HCT116 (cell line): ENCODE data around the gene NDUFA11. TPM values are rescaled to one million over a fixed set of nuclear protein-coding genes. Genes with fewer than 3 reads are reported as not detected.

Experiments
- ATAC-seq: fragments of 200-7000 bp; cut with Tn5 transposase; 2 replicates; pipeline ENCODE4 v1.9.1; 2020; ENCODE audit warnings: mild to moderate bottlenecking, moderate library complexity
- BruUV-seq: library from RNA; stranded (reverse); fragments of 400-500 nt; replicated peaks from 2 replicates; lab custom pipeline; 2021; lab: Mats Ljungman, UMichigan
- CTCF ChIA-PET: fragments of 300-600 bp; sonication (Branson Sonifier 250); formaldehyde crosslinking; loops from one replicate; lab custom pipeline; 2021; ENCODE audit warnings: antibody characterized with exemption; lab: Charles Lee
- POLR2A ChIA-PET: fragments of 300-600, 350-600 bp; sonication (Branson Sonifier 250); formaldehyde crosslinking; loops from one replicate; lab custom pipeline; 2021; ENCODE audit warnings: antibody characterized with exemption; lab: Charles Lee
- RAD21 ChIA-PET, 2 experiments: fragments of 300-600 bp; sonication (Branson Sonifier 250); formaldehyde crosslinking; loops; one replicate each; lab custom pipeline; 2023; ENCODE audit warnings: low total read pairs in 2 of 2; ENCODE audit not compliant: uncharacterized antibody in 2 of 2, unreplicated experiment in 2 of 2, low non-redundant PET in 1 of 2; lab: Charles Lee
- DNase-seq: peaks from one replicate; pipeline ENCODE4 v3.0.0-alpha.2; 2010; ENCODE audit warnings: low read depth, low spot score
- H2AFZ ChIP-seq: fragments of 200-600 bp; shearing (Covaris generic), sonication (generic); 2 replicates; pipeline ENCODE4 v1.6.1; 2017; ENCODE audit warnings: low read depth, mixed run types, mixed read lengths, antibody characterized with exemption, low read length; ENCODE audit not compliant: poor library complexity, severe bottlenecking
- H3K27ac ChIP-seq: 2 replicates; pipeline ENCODE4 v1.5.1; 2012; ENCODE audit warnings: low read depth, low read length
- H3K27me3 ChIP-seq: fragments of 200-600 bp; sonication (generic); 2 replicates; pipeline ENCODE4 v1.6.1; 2016; ENCODE audit warnings: mixed run types, low read length, mixed read lengths; ENCODE audit not compliant: insufficient read depth
- H3K36me3 ChIP-seq, 2 experiments: fragments of 200-500 bp in 1 of 2; fragments of 200-600 bp in 1 of 2; sonication (Bioruptor generic) in 1 of 2; sonication (generic) in 1 of 2; 2 replicates each; pipeline versions ENCODE4 v1.5.1 to v1.6.1; 2014 to 2016; ENCODE audit warnings: low read length in 2 of 2, inconsistent platforms in 1 of 2, mixed read lengths in 1 of 2, mixed run types in 1 of 2; ENCODE audit not compliant: insufficient read depth in 2 of 2, control insufficient read depth in 1 of 2
- H3K4me1 ChIP-seq, 2 experiments: fragments of 200-600 bp in 1 of 2; sonication (generic) in 1 of 2; 2 replicates each; pipeline versions ENCODE4 v1.5.1 to v1.6.1; 2012 to 2017; ENCODE audit warnings: low read length in 2 of 2, inconsistent platforms in 1 of 2, mild to moderate bottlenecking in 1 of 2, mixed read lengths in 1 of 2, mixed run types in 1 of 2, moderate library complexity in 1 of 2; ENCODE audit not compliant: insufficient read depth in 2 of 2, control insufficient read depth in 1 of 2
- H3K4me2 ChIP-seq: fragments of 200-600 bp; sonication (generic); 2 replicates; pipeline ENCODE4 v1.6.1; 2017; ENCODE audit warnings: mixed run types, low read length, mixed read lengths
- H3K4me3 ChIP-seq, 2 experiments: fragments of 200-600 bp in 1 of 2; sonication (generic) in 1 of 2; replicated peaks in 1 of 2; 2 replicates each; pipeline ENCODE4 v1.5.1; 2011 to 2016; ENCODE audit warnings: low read length in 2 of 2, control low read depth in 1 of 2, low read depth in 1 of 2, mild to moderate bottlenecking in 1 of 2, mixed read lengths in 1 of 2, mixed run types in 1 of 2
- H3K79me2 ChIP-seq: fragments of 200-600 bp; sonication (generic); 2 replicates; pipeline ENCODE4 v1.6.1; 2017; ENCODE audit warnings: mild to moderate bottlenecking, mixed run types, low read length, moderate library complexity, mixed read lengths; ENCODE audit not compliant: insufficient read depth
- H3K9ac ChIP-seq: fragments of 200-600 bp; sonication (generic); 2 replicates; pipeline ENCODE4 v1.6.1; 2016; ENCODE audit warnings: low read length, mixed read lengths
- H3K9me2 ChIP-seq: fragments of 200-600 bp; sonication (generic), shearing (Covaris generic); 2 replicates; pipeline ENCODE4 v1.6.1; 2017; ENCODE audit warnings: mixed run types, mild to moderate bottlenecking, moderate library complexity; ENCODE audit not compliant: insufficient read depth
- H3K9me3 ChIP-seq, 2 experiments: fragments of 200-500 bp in 1 of 2; fragments of 200-600 bp in 1 of 2; sonication (Bioruptor generic) in 1 of 2; sonication (generic) in 1 of 2; 2 replicates each; pipeline ENCODE4 v1.6.1; 2014 to 2017; ENCODE audit warnings: low read length in 2 of 2, mixed read lengths in 2 of 2, inconsistent platforms in 1 of 2, low read depth in 1 of 2, mild to moderate bottlenecking in 1 of 2, mixed run types in 1 of 2, moderate library complexity in 1 of 2; ENCODE audit not compliant: control insufficient read depth in 1 of 2, insufficient read depth in 1 of 2
- H4K20me1 ChIP-seq: fragments of 200-600 bp; sonication (generic), shearing (Covaris generic); 2 replicates; pipeline ENCODE4 v1.6.1; 2017; ENCODE audit warnings: mixed run types, mild to moderate bottlenecking, moderate library complexity; ENCODE audit not compliant: insufficient read depth
- CEBPB ChIP-seq: IDR thresholded peaks from 2 replicates; pipeline ENCODE4 v1.6.1; 2012; ENCODE audit warnings: low read depth
- CTCF ChIP-seq, 3 experiments: fragments of 200-600 bp in 1 of 3; sonication (generic) in 1 of 3; IDR thresholded peaks in 2 of 3; conservative IDR thresholded peaks in 1 of 3; 2 replicates each; pipeline ENCODE4 v1.5.1; 2012 to 2017; ENCODE audit warnings: low read depth in 2 of 3, low read length in 2 of 3, antibody characterized with exemption in 1 of 3, borderline replicate concordance in 1 of 3, control low read depth in 1 of 3, mild to moderate bottlenecking in 1 of 3, mixed read lengths in 1 of 3, mixed run types in 1 of 3, moderate library complexity in 1 of 3; ENCODE audit not compliant: insufficient read depth in 1 of 3
- ELF1 ChIP-seq: IDR thresholded peaks from 2 replicates; pipeline ENCODE4 v1.6.1; 2012; ENCODE audit warnings: low read depth, borderline replicate concordance
- EZH2 ChIP-seq: fragments of 200-600 bp; sonication (generic); IDR thresholded peaks from 2 replicates; pipeline ENCODE4 v1.6.1; 2017; ENCODE audit warnings: antibody characterized with exemption, mixed run types
- MAX ChIP-seq: IDR thresholded peaks from 2 replicates; pipeline ENCODE4 v1.6.1; 2012
- POLR2AphosphoS5 ChIP-seq: IDR thresholded peaks from 2 replicates; pipeline ENCODE4 v1.6.1; 2011; ENCODE audit warnings: mild to moderate bottlenecking, low read depth, low read length, moderate library complexity
- SRF ChIP-seq: IDR thresholded peaks from 2 replicates; pipeline ENCODE4 v1.6.1; 2012; ENCODE audit warnings: low read depth
- YY1 ChIP-seq: IDR thresholded peaks from 2 replicates; pipeline ENCODE4 v1.6.1; 2011; ENCODE audit warnings: low read length, low read depth, moderate library complexity, mild to moderate bottlenecking; ENCODE audit not compliant: insufficient replicate concordance; ENCODE audit errors: extremely low read depth
- intact Hi-C: fragments of 100-400 bp; cut with micrococcal nuclease; formaldehyde crosslinking; loops from 2 replicates; pipeline ENCODE4 v1.10.0; 2022
- total RNA-seq: library from RNA; stranded (reverse); gene quantifications from one replicate; pipeline ENCODE4 v1.2.1, GENCODE V29; 2021; ENCODE audit not compliant: unreplicated experiment
- TF ChIP-seq, protein P1 (sequence below): IDR thresholded peaks from 2 replicates; pipeline ENCODE4 v1.6.1; 2012

Gene NDUFA11
- total RNA-seq, 1 experiment from 2014 or later: 311 TPM

DNA sequence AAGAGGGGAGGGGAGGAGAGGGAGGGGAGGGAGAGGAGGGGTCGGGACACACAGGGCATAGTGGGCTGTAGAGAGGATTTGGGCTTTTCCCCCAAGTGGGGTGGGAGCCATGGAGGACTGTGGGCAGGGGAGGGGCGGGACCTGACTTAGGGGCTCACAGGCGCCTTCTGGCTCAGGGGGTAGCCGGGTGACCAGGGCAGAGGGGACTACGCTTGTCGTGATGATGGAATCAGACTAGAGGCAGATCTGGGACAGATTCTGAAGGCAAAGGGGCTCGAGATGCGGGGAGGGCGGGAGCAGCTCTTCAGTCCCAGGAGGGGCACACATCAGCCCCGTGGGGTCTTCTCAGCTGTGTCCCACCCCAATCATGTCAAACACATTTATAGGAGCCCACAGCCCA lies 13.5 kb downstream of the NDUFA11 start:
- no peak overlapping the region for H2AFZ ChIP-seq
- no peaks in the 10 kb centered on the region for H3K9me3 ChIP-seq
- ATAC-seq: no peak
- H3K27me3 ChIP-seq: no peaks in the 10 kb centered on the region
- H3K9ac ChIP-seq: no peak overlapping the region
- TF ChIP-seq POLR2AphosphoS5 (no peak), YY1 (no peak), ELF1 (no peak), CTCF (IDR thresholded peaks at IDR 0.05 in 2 of 3, conservative IDR thresholded peaks at IDR 0.05 in 1 of 3; ENCODE audit: borderline replicate concordance in 1 of 3, insufficient read depth in 1 of 3, low read depth in 2 of 3, low read length in 2 of 3) (no peak), SRF (no peak), EZH2 (no peak), CEBPB (no peak), MAX (no peak)
- TF ChIP-seq, protein P1, sequence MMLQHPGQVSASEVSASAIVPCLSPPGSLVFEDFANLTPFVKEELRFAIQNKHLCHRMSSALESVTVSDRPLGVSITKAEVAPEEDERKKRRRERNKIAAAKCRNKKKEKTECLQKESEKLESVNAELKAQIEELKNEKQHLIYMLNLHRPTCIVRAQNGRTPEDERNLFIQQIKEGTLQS: no peak
- TF ChIP-seq, all 23 proteins: peak for 0
- ChIA-PET RAD21 (no interaction called here), CTCF (interaction anchor here (1.0 to 3.7 kb wide), 2 partner anchors 86 to 132 kb away, joined by 3 to 48 read pairs; partner anchors contain the start of gene NRTN), POLR2A (interaction anchor here (1.1 kb wide), 1 partner anchor 14 kb away, joined by 5 read pairs; the partner anchor contains the start of genes NDUFA11 and VMAC)
- intact Hi-C loops: no loop called here
- H4K20me1 ChIP-seq: no peaks in the 10 kb centered on the region
- no peak overlapping the region for H3K4me2 ChIP-seq
- H3K79me2 ChIP-seq: no peaks in the 10 kb centered on the region
- no peak overlapping the region for H3K4me3 ChIP-seq
- no peaks in the 10 kb centered on the region for H3K9me2 ChIP-seq
- no peak for DNase-seq
- BruUV-seq: no TSS peak
- peaks cover 0 to 3% of the 10 kb centered on the region in 2 experiments; a peak in 1 of 4 replicates for H3K4me1 ChIP-seq
- no peak overlapping the region for H3K27ac ChIP-seq
- no peaks in the 10 kb centered on the region for H3K36me3 ChIP-seq
